Naive thymus-derived CD8-positive, alpha-beta T cell (primary cell): ENCODE data around the gene RAB3C. TPM values are rescaled to one million over a fixed set of nuclear protein-coding genes. Genes with fewer than 3 reads are reported as not detected.

Experiments
- ATAC-seq, 2 donors: fragments of 150-1000 bp; cut with Tn5 transposase in 1 of 2; sonication (Bioruptor Pico), chemical (Tn5 transposase) in 1 of 2; 1 replicate in 1 of 2; 2 replicates in 1 of 2; pipeline ENCODE4 v1.10.0; 2021; ENCODE audit warnings: mild to moderate bottlenecking in 2 of 2, moderate library complexity in 2 of 2
- POLR2A ChIA-PET: fragments of 350-600 bp; sonication (Branson Sonifier 250); formaldehyde crosslinking; loops from one replicate; lab custom pipeline; 2021; ENCODE audit warnings: antibody characterized with exemption; lab: Charles Lee
- DNase-seq, 10 donors: peaks; one replicate each; pipeline versions ENCODE4 v3.0.0 to v3.0.0-alpha.2; 2020 to 2022
- H3K27ac Mint-ChIP-seq, 10 donors: one replicate each; pipeline ENCODE4 v1.8.0; 2020 to 2022; ENCODE audit warnings: mild to moderate bottlenecking in 10 of 10, mixed read lengths in 10 of 10, moderate library complexity in 4 of 10, inconsistent platforms in 1 of 10
- H3K27me3 Mint-ChIP-seq, 5 donors: one replicate each; pipeline ENCODE4 v1.8.0; 2021 to 2022; ENCODE audit warnings: mixed read lengths in 5 of 5
- H3K36me3 Mint-ChIP-seq, 3 donors: one replicate each; pipeline ENCODE4 v1.8.0; 2020 to 2022; ENCODE audit warnings: mixed read lengths in 3 of 3, mild to moderate bottlenecking in 2 of 3, inconsistent platforms in 1 of 3
- H3K4me1 Mint-ChIP-seq, 4 donors: one replicate each; pipeline ENCODE4 v1.8.0; 2021 to 2022; ENCODE audit warnings: mixed read lengths in 4 of 4
- H3K4me3 Mint-ChIP-seq, 10 donors: one replicate each; pipeline ENCODE4 v1.8.0; 2020 to 2022; ENCODE audit warnings: mild to moderate bottlenecking in 10 of 10, mixed read lengths in 10 of 10, moderate library complexity in 6 of 10, inconsistent platforms in 1 of 10
- H3K9me3 Mint-ChIP-seq, 9 donors: one replicate each; pipeline ENCODE4 v1.8.0; 2020 to 2022; ENCODE audit warnings: mixed read lengths in 9 of 9, mild to moderate bottlenecking in 3 of 9, inconsistent platforms in 1 of 9, moderate library complexity in 1 of 9
- polyA plus RNA-seq, 3 donors: library from polyadenylated mRNA; unstranded; fragments of 300-500 nt; fragmentation: Illumina TruSeq; gene quantifications; one replicate each; pipeline ENCODE4 v1.2.3, GENCODE V29; 2021
- total RNA-seq, 8 experiments: library from RNA in 2 of 8; stranded (reverse) in 2 of 8; gene quantifications; one replicate each; pipeline ENCODE4 v1.2.3 and lab custom pipeline; 2021 to 2026

RAB3C gene
- total and polyA plus RNA-seq, 5 experiments from 2014 or later: not detected

DNA sequence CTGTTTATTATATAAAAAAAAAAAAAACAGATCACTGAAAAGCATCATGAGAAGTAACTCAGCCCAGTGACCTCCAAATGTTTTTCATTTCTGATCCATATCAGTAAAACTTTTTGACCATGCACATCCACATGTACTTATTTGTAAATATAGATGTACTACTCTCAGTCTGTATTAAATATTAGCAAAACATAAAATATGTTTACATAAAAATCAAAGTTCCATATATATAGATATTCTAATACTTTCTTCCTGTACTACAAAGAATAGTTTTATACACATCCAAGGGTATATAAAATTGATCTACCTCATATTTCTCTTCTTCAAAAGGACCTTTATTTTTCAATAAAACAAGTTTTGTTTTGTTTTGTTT lies 309.1 kb downstream of the RAB3C start:
- no peak overlapping the region for H3K4me3 Mint-ChIP-seq
- ATAC-seq: no peak
- POLR2A ChIA-PET: interaction anchor here (1.0 kb wide), 1 partner anchor 143 kb away, joined by 3 read pairs; no protein-coding TSS in a partner anchor
- H3K27ac Mint-ChIP-seq: no peak overlapping the region
- DNase-seq: no peak
- no peaks in the 10 kb centered on the region for H3K9me3 Mint-ChIP-seq
- peaks cover 5 to 18% (median 11%) of the 10 kb centered on the region in 4 donors for H3K4me1 Mint-ChIP-seq
- H3K27me3 Mint-ChIP-seq: peaks cover 0 to 2% (median 0%) of the 10 kb centered on the region in 5 donors
- H3K36me3 Mint-ChIP-seq: no peaks in the 10 kb centered on the region

DNA sequence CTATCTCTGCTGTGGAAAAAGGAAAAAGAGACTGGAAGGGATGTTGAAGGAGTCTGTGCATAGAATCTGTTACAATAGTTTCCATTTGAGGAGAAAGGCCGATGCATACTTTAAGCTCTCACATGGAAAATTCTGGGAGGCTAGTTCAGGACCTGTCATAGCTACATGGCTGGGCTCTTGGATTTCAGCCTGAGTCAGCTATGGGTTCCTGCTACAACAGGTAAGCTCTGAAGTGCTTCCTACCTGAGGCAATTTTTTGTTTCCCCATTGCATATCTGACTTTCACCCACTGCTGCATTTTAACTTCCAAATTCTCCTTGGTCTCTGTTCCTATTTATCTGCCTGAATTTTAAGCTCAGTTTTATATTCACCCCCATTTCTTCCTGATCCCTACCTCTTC lies 310.7 kb downstream of the RAB3C start:
- Mint-ChIP-seq H3K4me1 (peaks cover 2 to 5% (median 3%) of the 10 kb centered on the region in 4 donors), H3K27me3 (peaks cover 0 to 2% (median 0%) of the 10 kb centered on the region in 5 donors), H3K4me3 (no peak overlapping the region), H3K27ac (peak overlapping the region in 1 of 10 donors; percentile 55), H3K36me3 (no peaks in the 10 kb centered on the region), H3K9me3 (no peaks in the 10 kb centered on the region)
- no peak for DNase-seq
- POLR2A ChIA-PET: no interaction called here
- no peak for ATAC-seq

DNA sequence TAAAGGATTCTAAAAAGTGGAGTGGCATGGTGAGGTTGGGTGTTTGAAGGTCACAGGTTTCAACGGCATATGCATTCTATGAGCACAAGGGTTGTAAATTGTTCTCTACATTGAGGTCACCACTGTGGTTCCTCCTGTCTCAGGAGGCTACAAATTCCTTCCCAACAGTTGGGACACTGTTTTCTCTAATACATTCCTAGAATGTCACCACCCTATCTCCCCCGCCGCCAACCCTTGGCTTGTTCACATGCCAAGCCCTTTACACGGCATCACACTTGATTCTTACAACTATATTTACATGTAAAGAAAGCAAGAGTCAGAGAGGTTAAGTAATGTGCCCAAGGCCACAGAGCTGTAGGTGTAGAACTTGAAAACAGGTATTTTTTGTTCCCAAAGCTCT lies 315.1 kb downstream of the RAB3C start:
- POLR2A ChIA-PET: no interaction called here
- H3K27ac Mint-ChIP-seq: no peak overlapping the region

DNA sequence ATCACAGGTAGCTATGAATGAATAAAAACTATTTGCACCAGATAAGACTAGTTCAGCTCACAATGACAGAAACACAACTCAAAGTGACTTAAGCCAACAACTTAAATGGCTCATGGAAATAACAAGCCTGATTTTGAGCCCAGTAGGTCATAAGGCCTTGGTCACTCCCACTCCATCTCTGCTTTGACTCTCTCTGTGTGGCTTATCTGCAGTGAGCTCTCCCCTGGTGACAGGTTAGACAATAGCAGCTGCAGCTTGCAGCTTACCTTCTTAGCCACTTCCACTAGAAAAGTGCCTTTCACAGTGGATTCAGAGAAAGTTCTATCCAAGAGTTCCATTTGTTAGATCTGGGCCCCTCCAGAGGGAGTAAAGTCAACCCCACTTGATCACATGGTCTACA lies 315.7 kb downstream of the RAB3C start:
- ATAC-seq (no peak), DNase-seq (no peak)
- POLR2A ChIA-PET: no interaction called here
- H3K4me3 Mint-ChIP-seq: no peak overlapping the region
- peaks cover 0 to 4% (median 2%) of the 10 kb centered on the region in 5 donors for H3K27me3 Mint-ChIP-seq
- H3K4me1 Mint-ChIP-seq: no peaks in the 10 kb centered on the region
- H3K27ac Mint-ChIP-seq: no peak overlapping the region
- H3K36me3 Mint-ChIP-seq: no peaks in the 10 kb centered on the region
- H3K9me3 Mint-ChIP-seq: no peaks in the 10 kb centered on the region

More for the DNA sequence above, 315.1 kb downstream of the RAB3C start:
- ATAC-seq (no peak), DNase-seq (no peak)
- Mint-ChIP-seq H3K36me3 (no peaks in the 10 kb centered on the region), H3K27me3 (no peaks in the 10 kb centered on the region), H3K9me3 (no peaks in the 10 kb centered on the region), H3K4me1 (no peaks in the 10 kb centered on the region), H3K4me3 (no peak overlapping the region)

DNA sequence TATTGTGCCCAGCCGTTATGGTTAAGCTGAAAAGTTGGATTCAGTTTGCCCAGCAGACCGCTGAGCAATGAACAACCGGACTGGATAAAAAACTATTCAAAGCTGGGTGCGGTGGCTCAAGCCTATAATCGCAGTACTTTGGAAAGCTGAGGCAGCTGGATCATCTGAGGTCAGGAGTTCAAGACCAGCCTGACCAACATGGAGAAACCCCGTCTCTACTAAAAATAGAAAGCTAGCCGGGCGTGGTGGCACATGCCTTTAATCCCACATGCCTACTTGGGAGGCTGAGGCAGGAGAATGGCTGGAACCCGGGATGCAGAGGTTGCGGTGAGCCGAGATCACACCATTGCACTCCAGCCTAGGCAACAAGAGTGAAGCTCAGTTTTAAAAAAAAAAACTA lies 318.4 kb downstream of the RAB3C start:
- DNase-seq (no peak), ATAC-seq (no peak)
- Mint-ChIP-seq H3K4me3 (no peak overlapping the region), H3K27me3 (peaks cover 0 to 5% (median 2%) of the 10 kb centered on the region in 5 donors), H3K4me1 (no peaks in the 10 kb centered on the region), H3K27ac (peak overlapping the region in 1 of 10 donors; percentile 3), H3K36me3 (peaks cover 0 to 3% (median 0%) of the 10 kb centered on the region in 3 donors), H3K9me3 (peaks cover 0 to 5% (median 0%) of the 10 kb centered on the region in 9 donors)
- POLR2A ChIA-PET: no interaction called here

DNA sequence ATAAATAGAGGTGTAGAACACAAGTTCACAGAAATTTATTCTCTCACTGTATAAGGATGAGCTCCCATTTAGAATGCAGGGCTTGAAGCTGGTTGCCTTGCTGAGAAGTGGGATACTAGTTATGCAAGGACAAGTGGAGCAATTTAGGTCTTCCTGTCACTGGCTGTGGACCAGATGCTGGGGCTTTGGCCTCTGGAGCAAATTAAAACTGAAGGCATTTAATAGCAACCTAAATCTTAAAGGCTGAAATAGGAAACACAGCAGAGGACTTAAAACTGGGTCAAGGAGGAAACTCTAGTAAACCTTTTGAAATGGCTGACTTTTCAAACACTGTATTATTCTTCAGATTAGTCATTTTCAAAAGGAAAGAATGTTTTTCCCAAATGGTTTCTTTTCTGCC lies 319.4 kb downstream of the RAB3C start:
- no peak for DNase-seq
- H3K27me3 Mint-ChIP-seq: peaks cover 0 to 5% (median 2%) of the 10 kb centered on the region in 5 donors
- H3K36me3 Mint-ChIP-seq: peaks cover 0 to 7% (median 0%) of the 10 kb centered on the region in 3 donors
- ATAC-seq: no peak
- peaks cover 0 to 7% (median 0%) of the 10 kb centered on the region in 9 donors for H3K9me3 Mint-ChIP-seq
- POLR2A ChIA-PET: no interaction called here
- no peaks in the 10 kb centered on the region for H3K4me1 Mint-ChIP-seq
- H3K4me3 Mint-ChIP-seq: no peak overlapping the region
- no peak overlapping the region for H3K27ac Mint-ChIP-seq

DNA sequence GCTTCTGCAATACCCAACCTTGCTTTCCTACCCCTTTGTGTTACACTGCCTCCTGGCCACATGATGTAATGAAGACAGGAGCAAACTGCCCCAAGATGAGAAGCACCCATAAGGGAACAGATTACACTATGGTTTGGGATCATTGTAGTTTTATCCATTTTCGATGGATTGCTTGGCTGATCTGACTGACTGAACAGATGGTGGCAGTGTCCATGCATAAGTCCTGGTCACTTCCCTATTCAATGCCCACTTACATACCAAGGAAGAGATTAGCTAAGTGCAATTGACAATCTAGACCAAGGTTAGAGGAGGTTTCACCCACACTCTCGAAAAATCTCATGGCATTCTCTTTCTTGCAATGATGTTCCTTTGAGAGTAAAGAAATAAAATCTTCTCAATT lies 319.9 kb downstream of the RAB3C start:
- H3K4me3 Mint-ChIP-seq: no peak overlapping the region
- POLR2A ChIA-PET: no interaction called here

DNA sequence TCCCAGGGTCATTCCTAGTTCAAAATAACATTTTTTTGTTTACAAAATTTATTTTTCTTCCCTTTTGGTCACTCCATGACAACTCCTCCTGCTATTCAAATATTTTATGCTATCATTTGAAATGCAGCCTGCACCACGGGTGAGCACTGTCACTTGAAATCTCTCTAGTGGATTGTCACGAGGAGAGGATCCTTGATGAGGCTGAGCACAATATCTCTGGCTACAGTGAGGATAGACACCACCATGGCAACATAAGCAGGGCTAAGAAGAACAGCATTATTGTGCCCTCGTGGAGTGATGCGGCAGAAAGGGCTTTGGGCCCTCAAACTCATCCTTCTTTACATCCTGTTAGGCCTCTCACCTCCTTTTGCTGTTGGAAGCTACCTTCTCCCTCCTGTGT lies 321.9 kb downstream of the RAB3C start:
- Mint-ChIP-seq H3K36me3 (peaks cover 0 to 7% (median 0%) of the 10 kb centered on the region in 3 donors), H3K4me1 (no peaks in the 10 kb centered on the region), H3K27ac (no peak overlapping the region), H3K9me3 (peaks cover 0 to 7% (median 0%) of the 10 kb centered on the region in 9 donors), H3K27me3 (peaks cover 0 to 5% (median 2%) of the 10 kb centered on the region in 5 donors), H3K4me3 (no peak overlapping the region)
- DNase-seq (no peak), ATAC-seq (no peak)
- POLR2A ChIA-PET: no interaction called here

More for the DNA sequence above, 319.9 kb downstream of the RAB3C start:
- DNase-seq: no peak
- peak overlapping the region in 1 of 10 donors; percentile 70 for H3K27ac Mint-ChIP-seq
- no peak for ATAC-seq
- no peaks in the 10 kb centered on the region for H3K4me1 Mint-ChIP-seq
- H3K9me3 Mint-ChIP-seq: peaks cover 0 to 7% (median 0%) of the 10 kb centered on the region in 9 donors
- peaks cover 0 to 5% (median 2%) of the 10 kb centered on the region in 5 donors for H3K27me3 Mint-ChIP-seq
- H3K36me3 Mint-ChIP-seq: peaks cover 0 to 7% (median 0%) of the 10 kb centered on the region in 3 donors

DNA sequence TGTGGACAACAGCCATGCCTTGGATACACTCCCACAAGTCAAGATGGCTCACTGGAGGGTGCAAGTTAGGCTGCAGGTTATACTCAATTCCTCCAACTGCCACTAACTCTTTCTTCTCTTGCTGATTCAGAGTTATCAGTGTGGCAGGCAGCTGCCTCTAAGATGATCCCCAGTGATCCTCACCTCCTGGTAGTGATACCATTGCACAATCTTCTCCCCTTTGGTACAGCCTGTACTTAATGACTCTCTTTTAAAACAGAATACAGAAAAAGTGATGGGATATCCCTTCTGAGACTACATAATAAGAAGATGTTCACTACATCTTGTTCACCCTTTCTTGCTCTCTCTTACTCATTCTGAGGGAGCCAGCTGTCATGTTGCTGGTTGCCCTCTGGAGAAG lies 323.1 kb downstream of the RAB3C start:
- Mint-ChIP-seq H3K27me3 (peaks cover 0 to 5% (median 2%) of the 10 kb centered on the region in 5 donors), H3K4me1 (no peaks in the 10 kb centered on the region), H3K4me3 (no peak overlapping the region), H3K27ac (no peak overlapping the region), H3K9me3 (peaks cover 0 to 12% (median 0%) of the 10 kb centered on the region in 9 donors), H3K36me3 (peaks cover 0 to 12% (median 0%) of the 10 kb centered on the region in 3 donors)
- no peak for ATAC-seq
- no peak for DNase-seq
- POLR2A ChIA-PET: no interaction called here

Other genes with a start within 250 kb of the RAB3C start
- 10 to 100 TPM in 1 of 2 experiments, 1 to 10 TPM in 1; 8.8 to 10.7 TPM for gene PLK2, start 123.0 kb upstream of the RAB3C start, total RNA-seq
- gene PLK2, start 123.0 kb upstream of the RAB3C start, polyA plus RNA-seq: 1 to 10 TPM in 1 of 3 donors, under 1 TPM in 2; 0.33 to 1.0 (median 0.96) TPM
- 1 to 10 TPM; 1.4 to 2.0 TPM for gene GAPT, start 91.6 kb upstream of the RAB3C start, total RNA-seq
- gene GAPT, start 91.6 kb upstream of the RAB3C start, polyA plus RNA-seq: under 1 TPM; 0.13 to 0.43 (median 0.17) TPM